ENCODE results near the gene C2orf68.

DNA sequence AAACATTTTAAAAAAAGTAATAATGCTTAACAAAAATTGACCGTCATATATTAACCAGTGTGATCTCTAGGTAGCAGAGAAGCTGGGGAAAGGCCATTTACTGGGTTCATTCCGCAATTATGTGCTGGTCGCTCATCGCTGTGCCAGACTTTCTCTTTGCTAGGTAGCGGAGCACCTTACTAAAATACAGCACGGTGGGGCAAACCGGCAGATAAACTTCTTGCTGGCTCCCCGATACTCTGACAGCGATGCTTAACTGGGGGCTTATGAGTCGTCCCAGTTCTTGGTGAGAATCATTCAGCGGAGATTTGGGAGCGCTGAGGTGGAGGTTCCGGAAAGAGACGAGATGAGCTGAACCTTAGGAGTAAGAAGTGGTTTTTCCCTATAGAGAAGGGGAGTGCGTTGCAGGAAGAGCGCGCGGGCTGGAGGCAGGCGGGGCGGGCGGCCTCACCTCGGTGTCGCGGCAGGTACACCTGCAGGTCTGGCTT lies 605 bp downstream of the C2orf68 start:
- no peak for TF ChIP-seq SIN3A (IDR thresholded peaks at IDR 0.05; ENCODE audit: borderline replicate concordance, insufficient read depth, low read length)
- TF ChIP-seq POLR2AphosphoS5 (IDR thresholded peaks at IDR 0.05; ENCODE audit: low read depth, low read length), result no peak
- TF ChIP-seq, protein P1, sequence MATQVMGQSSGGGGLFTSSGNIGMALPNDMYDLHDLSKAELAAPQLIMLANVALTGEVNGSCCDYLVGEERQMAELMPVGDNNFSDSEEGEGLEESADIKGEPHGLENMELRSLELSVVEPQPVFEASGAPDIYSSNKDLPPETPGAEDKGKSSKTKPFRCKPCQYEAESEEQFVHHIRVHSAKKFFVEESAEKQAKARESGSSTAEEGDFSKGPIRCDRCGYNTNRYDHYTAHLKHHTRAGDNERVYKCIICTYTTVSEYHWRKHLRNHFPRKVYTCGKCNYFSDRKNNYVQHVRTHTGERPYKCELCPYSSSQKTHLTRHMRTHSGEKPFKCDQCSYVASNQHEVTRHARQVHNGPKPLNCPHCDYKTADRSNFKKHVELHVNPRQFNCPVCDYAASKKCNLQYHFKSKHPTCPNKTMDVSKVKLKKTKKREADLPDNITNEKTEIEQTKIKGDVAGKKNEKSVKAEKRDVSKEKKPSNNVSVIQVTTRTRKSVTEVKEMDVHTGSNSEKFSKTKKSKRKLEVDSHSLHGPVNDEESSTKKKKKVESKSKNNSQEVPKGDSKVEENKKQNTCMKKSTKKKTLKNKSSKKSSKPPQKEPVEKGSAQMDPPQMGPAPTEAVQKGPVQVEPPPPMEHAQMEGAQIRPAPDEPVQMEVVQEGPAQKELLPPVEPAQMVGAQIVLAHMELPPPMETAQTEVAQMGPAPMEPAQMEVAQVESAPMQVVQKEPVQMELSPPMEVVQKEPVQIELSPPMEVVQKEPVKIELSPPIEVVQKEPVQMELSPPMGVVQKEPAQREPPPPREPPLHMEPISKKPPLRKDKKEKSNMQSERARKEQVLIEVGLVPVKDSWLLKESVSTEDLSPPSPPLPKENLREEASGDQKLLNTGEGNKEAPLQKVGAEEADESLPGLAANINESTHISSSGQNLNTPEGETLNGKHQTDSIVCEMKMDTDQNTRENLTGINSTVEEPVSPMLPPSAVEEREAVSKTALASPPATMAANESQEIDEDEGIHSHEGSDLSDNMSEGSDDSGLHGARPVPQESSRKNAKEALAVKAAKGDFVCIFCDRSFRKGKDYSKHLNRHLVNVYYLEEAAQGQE (IDR thresholded peaks at IDR 0.05; ENCODE audit: insufficient read depth in 1 of 2, low read depth in 2 of 2, low read length in 2 of 2), result no peak

Data from PFSK-1 (cell line).